ENCODE results near the gene ZIC3. TPM values are rescaled to one million over a fixed set of nuclear protein-coding genes. Genes with fewer than 3 reads are reported as not detected.
"Not testable (repeated sequence)": the region's sequence is repeated elsewhere in the genome, so short reads cannot be mapped to it uniquely, and the experiment has no call there.

ZIC3 gene
- total RNA-seq, 2 donors from 2014 or later = not detected

DNA sequence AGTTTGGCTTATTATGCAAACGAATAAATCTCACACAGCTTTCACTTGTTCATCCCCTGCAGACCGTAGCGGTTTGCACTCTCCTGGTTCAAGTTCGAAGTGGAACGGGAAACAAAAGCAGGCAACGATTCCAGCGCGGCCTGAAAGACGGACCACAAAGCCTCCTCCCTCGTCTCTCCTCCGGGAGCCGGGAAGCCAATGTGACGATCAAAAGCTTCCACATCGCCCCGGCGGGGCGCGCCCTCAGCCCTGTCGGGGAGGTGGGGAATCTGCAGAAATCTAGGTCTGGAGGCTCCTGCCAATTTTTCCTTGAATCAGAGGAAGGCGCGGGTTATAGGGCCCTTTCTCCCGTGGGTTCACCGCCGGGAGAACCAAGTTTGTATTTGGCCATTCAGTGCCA is 16.9 kb upstream of the ZIC3 start:
- no peaks in the 10 kb centered on the region for H3K27me3 ChIP-seq (replicated peaks; ENCODE audit: insufficient read depth)
- TF ChIP-seq, protein P1, sequence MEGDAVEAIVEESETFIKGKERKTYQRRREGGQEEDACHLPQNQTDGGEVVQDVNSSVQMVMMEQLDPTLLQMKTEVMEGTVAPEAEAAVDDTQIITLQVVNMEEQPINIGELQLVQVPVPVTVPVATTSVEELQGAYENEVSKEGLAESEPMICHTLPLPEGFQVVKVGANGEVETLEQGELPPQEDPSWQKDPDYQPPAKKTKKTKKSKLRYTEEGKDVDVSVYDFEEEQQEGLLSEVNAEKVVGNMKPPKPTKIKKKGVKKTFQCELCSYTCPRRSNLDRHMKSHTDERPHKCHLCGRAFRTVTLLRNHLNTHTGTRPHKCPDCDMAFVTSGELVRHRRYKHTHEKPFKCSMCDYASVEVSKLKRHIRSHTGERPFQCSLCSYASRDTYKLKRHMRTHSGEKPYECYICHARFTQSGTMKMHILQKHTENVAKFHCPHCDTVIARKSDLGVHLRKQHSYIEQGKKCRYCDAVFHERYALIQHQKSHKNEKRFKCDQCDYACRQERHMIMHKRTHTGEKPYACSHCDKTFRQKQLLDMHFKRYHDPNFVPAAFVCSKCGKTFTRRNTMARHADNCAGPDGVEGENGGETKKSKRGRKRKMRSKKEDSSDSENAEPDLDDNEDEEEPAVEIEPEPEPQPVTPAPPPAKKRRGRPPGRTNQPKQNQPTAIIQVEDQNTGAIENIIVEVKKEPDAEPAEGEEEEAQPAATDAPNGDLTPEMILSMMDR (IDR thresholded peaks at IDR 0.05) = no peak

DNA sequence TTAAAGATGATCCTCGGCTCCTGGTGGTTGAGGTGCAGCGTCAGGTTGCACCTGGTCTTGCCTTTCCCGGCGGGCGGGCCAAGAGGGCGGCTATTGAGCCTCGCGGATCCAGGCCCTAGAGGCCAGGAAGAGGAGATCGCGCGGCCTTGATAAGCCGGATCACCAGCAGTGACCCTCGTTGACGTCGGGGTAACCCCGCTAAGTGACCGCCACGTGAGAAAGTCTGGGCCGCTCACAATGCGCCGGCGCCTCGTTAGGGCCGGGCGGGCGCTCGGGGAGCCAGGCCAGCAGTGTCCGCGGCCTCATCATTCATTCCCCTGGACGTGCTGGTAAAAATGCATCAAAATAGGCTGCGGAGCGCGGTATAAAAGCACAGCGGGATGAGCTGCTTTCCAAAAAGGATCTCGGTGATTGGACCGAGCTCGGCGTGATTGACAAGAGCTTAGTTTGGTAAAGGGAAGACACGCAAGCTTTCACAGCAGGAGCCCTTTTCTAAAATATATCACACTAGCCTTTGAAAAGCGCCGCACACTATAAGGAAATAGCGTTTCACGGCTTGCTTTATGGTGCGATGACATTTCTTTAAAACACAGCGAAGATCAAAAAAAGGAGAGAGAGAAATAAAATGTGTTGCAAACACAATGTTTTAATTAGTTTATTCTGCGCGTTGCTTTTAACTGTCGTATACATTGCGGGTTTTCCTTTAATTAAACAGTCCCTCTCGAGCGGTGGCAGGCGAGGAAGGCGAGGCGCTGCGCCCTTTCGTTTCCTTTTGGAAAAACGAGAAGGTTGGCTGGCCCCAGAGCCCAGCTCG is 15.9 kb upstream of the ZIC3 start:
- DNase-seq (ENCODE audit: low spot score) (no peak), ATAC-seq (ENCODE audit: insufficient number of reproducible peaks, low FRiP score, low read depth) (no peak)
- Histone ChIP-seq H3K4me3 (peak overlapping the region; percentile 54), H3K27ac (no peak overlapping the region), H3K36me3 (no peaks in the 10 kb centered on the region), H3K9me3 (no peaks in the 10 kb centered on the region), H3K27me3 (replicated peaks; ENCODE audit: insufficient read depth) (no peaks in the 10 kb centered on the region), H3K4me1 (ENCODE audit: control insufficient read depth in 1 of 2, low read depth in 2 of 2) (no peaks in the 10 kb centered on the region)
- TF ChIP-seq, protein P1 (IDR thresholded peaks at IDR 0.05) = no peak

More for the DNA sequence above, 16.9 kb upstream of the ZIC3 start:
- Histone ChIP-seq H3K9me3 (no peaks in the 10 kb centered on the region), H3K4me3 (no peak overlapping the region), H3K27ac (no peak overlapping the region), H3K4me1 (ENCODE audit: control insufficient read depth in 1 of 2, low read depth in 2 of 2) (no peaks in the 10 kb centered on the region), H3K36me3 (no peaks in the 10 kb centered on the region)
- ATAC-seq (ENCODE audit: insufficient number of reproducible peaks, low FRiP score, low read depth) (no peak), DNase-seq (ENCODE audit: low spot score) (no peak)

DNA sequence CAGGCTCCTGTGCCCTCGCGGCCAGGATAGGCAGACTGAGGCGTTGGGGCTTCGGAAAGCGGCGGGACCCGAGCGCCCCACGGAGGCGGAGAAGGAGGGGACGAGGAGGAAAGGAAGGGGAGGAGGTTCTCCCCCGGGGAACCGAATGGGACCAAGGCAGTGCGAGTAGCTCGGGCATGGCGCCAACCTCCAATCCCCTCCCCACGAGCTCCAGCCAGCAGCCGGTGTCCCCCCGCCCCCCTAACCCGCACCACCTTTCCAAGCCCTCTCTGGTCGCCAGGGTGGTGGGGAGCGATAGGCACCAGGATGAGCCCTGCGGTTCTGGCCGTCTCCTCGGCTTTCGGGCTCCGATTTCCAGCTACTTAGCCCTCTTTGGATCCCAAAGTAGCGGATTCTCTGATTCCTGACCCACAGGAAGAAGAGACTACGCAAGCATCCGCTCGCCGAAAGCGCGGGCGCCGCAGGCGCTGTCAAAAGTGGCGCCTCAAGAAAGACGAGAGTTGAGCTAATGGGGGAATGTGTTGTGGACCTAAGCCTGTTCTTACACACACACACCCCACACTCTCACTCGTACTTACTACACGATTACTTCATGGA is 15.2 kb upstream of the ZIC3 start:
- Histone ChIP-seq H3K4me1 (ENCODE audit: control insufficient read depth in 1 of 2, low read depth in 2 of 2) (no peaks in the 10 kb centered on the region), H3K27me3 (replicated peaks; ENCODE audit: insufficient read depth) (no peaks in the 10 kb centered on the region), H3K9me3 (no peaks in the 10 kb centered on the region), H3K4me3 (peak overlapping the region; percentile 54), H3K27ac (no peak overlapping the region), H3K36me3 (no peaks in the 10 kb centered on the region)
- DNase-seq (ENCODE audit: low spot score) (no peak), ATAC-seq (ENCODE audit: insufficient number of reproducible peaks, low FRiP score, low read depth) (no peak)
- TF ChIP-seq, protein P1 (IDR thresholded peaks at IDR 0.05) = no peak

DNA sequence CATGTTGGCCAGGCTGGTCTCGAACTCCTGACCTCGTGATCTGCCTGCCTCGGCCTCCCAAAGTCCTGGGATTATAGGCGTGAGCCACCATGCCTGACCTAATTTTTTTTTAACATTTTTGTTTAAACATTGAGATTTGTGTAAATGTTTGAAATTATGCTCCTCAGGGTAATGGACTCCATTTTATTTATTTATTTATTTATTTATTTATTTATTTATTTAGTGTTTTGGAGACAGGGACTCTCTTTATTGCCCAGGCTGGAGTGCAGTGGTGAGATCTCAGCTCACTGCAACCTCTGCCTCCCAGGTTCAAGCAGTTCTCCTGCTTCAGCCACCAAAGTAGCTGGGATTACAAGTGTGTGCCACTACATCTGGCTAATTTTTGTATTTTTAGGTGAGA is 13.8 kb upstream of the ZIC3 start:
- not testable (repeated sequence) for H3K4me3 ChIP-seq; H3K27ac ChIP-seq; H3K4me1 ChIP-seq (ENCODE audit: control insufficient read depth in 1 of 2, low read depth in 2 of 2); DNase-seq (ENCODE audit: low spot score); H3K27me3 ChIP-seq (replicated peaks; ENCODE audit: insufficient read depth); ATAC-seq (ENCODE audit: insufficient number of reproducible peaks, low FRiP score, low read depth); H3K36me3 ChIP-seq; H3K9me3 ChIP-seq

DNA sequence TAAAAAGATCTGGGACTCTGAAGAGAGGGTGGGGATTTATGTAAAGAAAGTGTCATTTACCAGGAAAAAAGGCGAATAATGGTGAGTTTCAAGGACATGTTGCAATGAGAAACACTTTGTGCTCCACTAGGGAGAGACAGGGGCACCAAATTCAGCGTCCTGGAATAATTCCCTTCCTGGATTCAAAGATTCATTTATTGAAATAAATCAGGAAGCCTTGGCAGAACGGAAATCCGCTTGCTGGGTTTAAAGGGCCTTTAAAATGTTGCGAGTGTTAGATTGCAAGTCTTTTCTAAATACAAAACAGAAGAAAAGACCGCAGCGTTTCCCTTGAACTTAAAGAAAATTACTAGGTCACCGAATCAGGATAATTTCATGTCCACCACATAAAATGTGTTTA is 3.8 kb upstream of the ZIC3 start:
- H3K36me3 ChIP-seq = no peaks in the 10 kb centered on the region
- no peaks in the 10 kb centered on the region for H3K27me3 ChIP-seq (replicated peaks; ENCODE audit: insufficient read depth)
- DNase-seq (ENCODE audit: low spot score) (no peak), ATAC-seq (ENCODE audit: insufficient number of reproducible peaks, low FRiP score, low read depth) (no peak)
- no peak overlapping the region for H3K4me3 ChIP-seq
- H3K27ac ChIP-seq = no peak overlapping the region
- peaks cover 0 to 11% of the 10 kb centered on the region in 2 donors for H3K4me1 ChIP-seq (ENCODE audit: control insufficient read depth in 1 of 2, low read depth in 2 of 2)
- H3K9me3 ChIP-seq = no peaks in the 10 kb centered on the region
- TF ChIP-seq, protein P1 (IDR thresholded peaks at IDR 0.05) = no peak

Data from thoracic aorta (tissue), 2 donors.